PC-9 (cell line): ENCODE results near the gene SENP6. TPM values are rescaled to one million over a fixed set of nuclear protein-coding genes. Genes with fewer than 3 reads are reported as not detected.
"Not testable (repeated sequence)": the region's sequence is repeated elsewhere in the genome, so short reads cannot be mapped to it uniquely, and the experiment has no call there.

Source experiments
- BruUV-seq: library from RNA; stranded (reverse); fragments of 400-500 nt; replicated peaks from 2 replicates; lab custom pipeline; 2021; lab: Mats Ljungman, UMichigan
- CTCF ChIA-PET: fragments of 300-600 bp; sonication (Branson Sonifier 250); formaldehyde crosslinking; loops from one replicate; lab custom pipeline; 2022; ENCODE audit warnings: antibody characterized with exemption; lab: Charles Lee
- POLR2A ChIA-PET: fragments of 300-600 bp; sonication (Branson Sonifier 250); formaldehyde crosslinking; loops from one replicate; lab custom pipeline; 2022; ENCODE audit warnings: antibody characterized with exemption; ENCODE audit not compliant: unreplicated experiment; lab: Charles Lee
- DNase-seq, 2 experiments: peaks; one replicate each; pipeline versions ENCODE4 v3.0.0 to v3.0.0-alpha.2; 2015 to 2022; ENCODE audit warnings: mixed read lengths in 1 of 2
- H2AFZ ChIP-seq: fragments of 200-600 bp; sonication (generic); 2 replicates; pipeline ENCODE4 v1.8.1; 2017; ENCODE audit warnings: antibody characterized with exemption
- H3F3A ChIP-seq: fragments of 200-600 bp; sonication (generic); 2 replicates; pipeline ENCODE4 v1.8.1; 2017; ENCODE audit warnings: antibody characterized with exemption, mild to moderate bottlenecking, low read depth; ENCODE audit not compliant: insufficient read depth
- H3K27ac ChIP-seq: fragments of 200-600 bp; sonication (generic); 2 replicates; pipeline ENCODE4 v1.6.1; 2016; ENCODE audit warnings: mixed run types
- H3K27me3 ChIP-seq: fragments of 200-600 bp; sonication (generic); 2 replicates; pipeline ENCODE4 v1.6.1; 2016; ENCODE audit warnings: low read depth, mixed run types; ENCODE audit not compliant: insufficient read depth
- H3K36me3 ChIP-seq: fragments of 200-600 bp; sonication (generic); 2 replicates; pipeline ENCODE4 v1.6.1; 2016; ENCODE audit warnings: low read depth, mixed run types
- H3K4me1 ChIP-seq: fragments of 200-600 bp; sonication (generic); replicated peaks from 2 replicates; pipeline ENCODE4 v1.6.1; 2016; ENCODE audit warnings: mixed run types; ENCODE audit not compliant: insufficient read depth
- H3K4me2 ChIP-seq: fragments of 200-600 bp; sonication (generic); 2 replicates; pipeline ENCODE4 v1.6.1; 2017; ENCODE audit warnings: mixed run types
- H3K4me3 ChIP-seq: fragments of 200-600 bp; sonication (generic); 2 replicates; pipeline ENCODE4 v1.6.1; 2016; ENCODE audit warnings: mixed run types
- H3K79me2 ChIP-seq: fragments of 200-600 bp; sonication (generic); 2 replicates; pipeline ENCODE4 v1.6.1; 2017; ENCODE audit warnings: low read depth, mixed run types
- H3K9me2 ChIP-seq: fragments of 200-600 bp; sonication (generic); 2 replicates; pipeline ENCODE4 v1.8.1; 2017; ENCODE audit warnings: mild to moderate bottlenecking; ENCODE audit not compliant: insufficient read depth
- H3K9me3 ChIP-seq: fragments of 200-600 bp; sonication (generic); 2 replicates; pipeline ENCODE4 v1.8.1; 2016; ENCODE audit warnings: low read depth; ENCODE audit not compliant: insufficient read depth
- H4K20me1 ChIP-seq: fragments of 200-600 bp; sonication (generic); 2 replicates; pipeline ENCODE4 v1.8.1; 2017; ENCODE audit not compliant: insufficient read depth
- CTCF ChIP-seq: fragments of 200-600 bp; sonication (generic); conservative IDR thresholded peaks from 2 replicates; pipeline ENCODE4 v1.6.1; 2017; ENCODE audit warnings: mixed run types, antibody characterized with exemption, mild to moderate bottlenecking, moderate library complexity
- EZH2 ChIP-seq: fragments of 200-600 bp; sonication (generic); IDR thresholded peaks from 2 replicates; pipeline ENCODE4 v1.8.0; 2017; ENCODE audit warnings: antibody characterized with exemption, low read depth
- intact Hi-C: fragments of 100-400 bp; cut with micrococcal nuclease; formaldehyde crosslinking; loops from one replicate; pipeline ENCODE4 v1.10.0; 2022; ENCODE audit not compliant: unreplicated experiment
- total RNA-seq: library from RNA; stranded (reverse); gene quantifications from 2 replicates; pipeline ENCODE4 v1.2.3, GENCODE V29; 2021

Gene SENP6
- total RNA-seq, 1 experiment from 2014 or later: 70.4 TPM

GRCh38 chr6:75719133-75719532, 117.5 kb downstream of the SENP6 start:
- Histone ChIP-seq H3K9me2 (no peaks in the 10 kb centered on the region), H2AFZ (no peak overlapping the region), H3K4me1 (no peaks in the 10 kb centered on the region), H3K4me3 (no peak overlapping the region), H4K20me1 (no peaks in the 10 kb centered on the region), H3F3A (peaks cover 17% of the 10 kb centered on the region), H3K27me3 (no peaks in the 10 kb centered on the region), H3K79me2 (no peaks in the 10 kb centered on the region), H3K27ac (no peak overlapping the region), H3K9me3 (no peaks in the 10 kb centered on the region), H3K36me3 (peaks cover 18% of the 10 kb centered on the region; the same call in 1 of the 2 replicates), H3K4me2 (no peak overlapping the region)
- CTCF ChIA-PET: no interaction called here
- intact Hi-C loops: no loop called here
- BruUV-seq: no TSS peak
- TF ChIP-seq CTCF (no peak), EZH2 (no peak)
- POLR2A ChIA-PET: no interaction called here
- DNase-seq: no peak

- Histone ChIP-seq H3K4me2 (no peak overlapping the region), H3K27me3 (no peaks in the 10 kb centered on the region), H2AFZ (no peak overlapping the region), H3F3A (0 out of 2 replicates have a peak, but pooled peaks cover 10% of the 10 kb centered on the region), H4K20me1 (no peaks in the 10 kb centered on the region), H3K36me3 (no peaks in the 10 kb centered on the region), H3K27ac (no peak overlapping the region), H3K79me2 (no peaks in the 10 kb centered on the region), H3K4me1 (no peaks in the 10 kb centered on the region), H3K9me3 (no peaks in the 10 kb centered on the region), H3K4me3 (no peak overlapping the region), H3K9me2 (no peaks in the 10 kb centered on the region)
- TF ChIP-seq EZH2 (no peak), CTCF (no peak)
- intact Hi-C loops: no loop called here
- CTCF ChIA-PET: no interaction called here
- BruUV-seq: no TSS peak
- POLR2A ChIA-PET: no interaction called here
- DNase-seq: no peak
Measured at GRCh38 chr6:75723382-75723781, 121.7 kb downstream of the SENP6 start.

- H2AFZ ChIP-seq: no peak overlapping the region
- ChIA-PET POLR2A (no interaction called here), CTCF (no interaction called here)
- H3K9me2 ChIP-seq: no peaks in the 10 kb centered on the region
- TF ChIP-seq CTCF: no peak
- H3K27me3 ChIP-seq: no peaks in the 10 kb centered on the region
- H3K27ac ChIP-seq: no peak overlapping the region
- no peak for DNase-seq
- H3K79me2 ChIP-seq: no peaks in the 10 kb centered on the region
- no peaks in the 10 kb centered on the region for H3K9me3 ChIP-seq
- H3K4me2 ChIP-seq: no peak overlapping the region
- no peaks in the 10 kb centered on the region for H3F3A ChIP-seq
- H4K20me1 ChIP-seq: no peaks in the 10 kb centered on the region
- intact Hi-C loops: no loop called here
- H3K4me3 ChIP-seq: no peak overlapping the region
- no peaks in the 10 kb centered on the region for H3K36me3 ChIP-seq
- H3K4me1 ChIP-seq: no peaks in the 10 kb centered on the region
- BruUV-seq: no TSS peak
Measured at GRCh38 chr6:75727206-75727605, 125.5 kb downstream of the SENP6 start.

- H3K4me1 ChIP-seq: peaks cover 14% of the 10 kb centered on the region
- H2AFZ ChIP-seq, H3K4me2 ChIP-seq, POLR2A ChIA-PET, H4K20me1 ChIP-seq, H3K36me3 ChIP-seq, H3K4me3 ChIP-seq, H3K79me2 ChIP-seq, H3K9me3 ChIP-seq, H3K27me3 ChIP-seq, H3K9me2 ChIP-seq, H3K27ac ChIP-seq, CTCF ChIA-PET, H3F3A ChIP-seq, DNase-seq, BruUV-seq, intact Hi-C loops: not testable (repeated sequence)
Measured at GRCh38 chr6:75731029-75731428, 129.3 kb downstream of the SENP6 start.
